Measurements from ENCODE around the gene LRFN4.

DNA sequence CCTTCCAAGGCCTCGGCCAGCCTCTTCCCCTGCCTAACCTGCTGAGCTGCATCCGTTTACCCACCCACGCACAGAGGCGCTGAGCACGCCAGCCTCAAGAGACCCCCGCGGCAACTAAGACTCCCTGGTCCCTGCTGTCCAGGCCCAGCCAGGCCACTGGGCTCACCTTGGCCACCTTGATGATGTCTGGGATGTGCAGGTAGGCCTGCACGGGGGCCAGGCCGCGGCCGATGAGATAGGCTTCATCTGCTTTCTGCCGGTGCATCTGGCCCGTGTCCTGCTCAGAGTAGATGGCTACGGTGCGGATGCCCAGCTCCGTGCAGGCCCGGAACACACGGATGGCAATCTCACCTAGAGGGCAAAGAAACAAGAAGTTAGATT is 14.6 kb downstream of the LRFN4 start:
- TF ChIP-seq, protein P1, sequence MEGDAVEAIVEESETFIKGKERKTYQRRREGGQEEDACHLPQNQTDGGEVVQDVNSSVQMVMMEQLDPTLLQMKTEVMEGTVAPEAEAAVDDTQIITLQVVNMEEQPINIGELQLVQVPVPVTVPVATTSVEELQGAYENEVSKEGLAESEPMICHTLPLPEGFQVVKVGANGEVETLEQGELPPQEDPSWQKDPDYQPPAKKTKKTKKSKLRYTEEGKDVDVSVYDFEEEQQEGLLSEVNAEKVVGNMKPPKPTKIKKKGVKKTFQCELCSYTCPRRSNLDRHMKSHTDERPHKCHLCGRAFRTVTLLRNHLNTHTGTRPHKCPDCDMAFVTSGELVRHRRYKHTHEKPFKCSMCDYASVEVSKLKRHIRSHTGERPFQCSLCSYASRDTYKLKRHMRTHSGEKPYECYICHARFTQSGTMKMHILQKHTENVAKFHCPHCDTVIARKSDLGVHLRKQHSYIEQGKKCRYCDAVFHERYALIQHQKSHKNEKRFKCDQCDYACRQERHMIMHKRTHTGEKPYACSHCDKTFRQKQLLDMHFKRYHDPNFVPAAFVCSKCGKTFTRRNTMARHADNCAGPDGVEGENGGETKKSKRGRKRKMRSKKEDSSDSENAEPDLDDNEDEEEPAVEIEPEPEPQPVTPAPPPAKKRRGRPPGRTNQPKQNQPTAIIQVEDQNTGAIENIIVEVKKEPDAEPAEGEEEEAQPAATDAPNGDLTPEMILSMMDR (IDR thresholded peaks at IDR 0.05; ENCODE audit: poor library complexity, severe bottlenecking) = no peak
- TF ChIP-seq POLR2AphosphoS5 (IDR thresholded peaks at IDR 0.05) (no peak), TAF1 (IDR thresholded peaks at IDR 0.05; ENCODE audit: low read depth) (no peak), RAD21 (conservative IDR thresholded peaks at IDR 0.05) (no peak), EZH2 (IDR thresholded peaks at IDR 0.05; ENCODE audit: borderline replicate concordance, insufficient read depth, low read length, poor library complexity, severe bottlenecking) (no peak)

Measured in neural cell (in vitro differentiated cells).